ENCODE data around the gene BTBD1. TPM values are rescaled to one million over a fixed set of nuclear protein-coding genes. Genes with fewer than 3 reads are reported as not detected.

Gene BTBD1
- polyA plus RNA-seq, 1 of the 3 experiments (the other 2 are of a cell fraction): 34.4 TPM

DNA sequence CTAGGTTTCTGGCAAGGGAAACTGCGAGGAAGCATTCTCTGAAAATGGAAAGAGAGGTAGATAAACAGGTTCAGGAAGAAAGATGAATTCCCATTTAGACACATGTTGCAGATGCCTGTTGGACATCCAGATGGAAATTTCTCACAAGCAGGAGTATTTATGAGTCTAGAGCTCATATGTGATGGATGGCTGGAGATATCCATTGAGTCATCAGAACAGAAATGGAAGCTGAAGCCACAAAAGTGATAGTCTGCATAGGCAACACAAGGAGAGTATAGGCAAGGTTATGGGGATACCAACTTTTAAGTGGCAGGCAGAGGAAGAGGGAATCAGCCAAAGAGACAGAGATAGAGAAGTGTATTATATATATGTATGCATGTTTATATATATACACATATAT lies 87.3 kb downstream of the BTBD1 start:
- H3K4me1 ChIP-seq (ENCODE audit: control insufficient read depth in 1 of 2, insufficient read depth in 2 of 2, low read depth in 1 of 2, low read length in 1 of 2): no peaks in the 10 kb centered on the region; a peak in 1 of 4 replicates
- H3K9me3 ChIP-seq: no peaks in the 10 kb centered on the region
- no peaks in the 10 kb centered on the region for H3K79me2 ChIP-seq (ENCODE audit: insufficient read depth)
- no peak overlapping the region for H3K4me2 ChIP-seq
- no peak overlapping the region for H3K4me3 ChIP-seq (ENCODE audit: low read depth in 2 of 2, low read length in 1 of 2)
- no peak overlapping the region for H3K27ac ChIP-seq (ENCODE audit: low read depth in 2 of 2, low read length in 1 of 2)
- DNase-seq: no peak
- H3F3A ChIP-seq (replicated peaks; ENCODE audit: insufficient read depth): no peaks in the 10 kb centered on the region
- no peaks in the 10 kb centered on the region for H4K20me1 ChIP-seq (ENCODE audit: insufficient read depth)
- H3K36me3 ChIP-seq (replicated peaks in 1 of 2; ENCODE audit: control insufficient read depth in 1 of 2, insufficient read depth in 2 of 2, low read length in 1 of 2): no peaks in the 10 kb centered on the region
- POLR2A ChIA-PET: no interaction called here
- H3K9me2 ChIP-seq: no peaks in the 10 kb centered on the region
- TF ChIP-seq FOXJ3 (CRISPR knock-in tag; IDR thresholded peaks at IDR 0.05) (no peak), SIN3A (IDR thresholded peaks at IDR 0.05; ENCODE audit: borderline replicate concordance, low read depth, low read length) (no peak), USF2 (IDR thresholded peaks at IDR 0.05; ENCODE audit: borderline replicate concordance, low read depth, low read length) (no peak), TAF1 (IDR thresholded peaks at IDR 0.05; ENCODE audit: borderline replicate concordance, low read depth, low read length) (no peak), MXI1 (IDR thresholded peaks at IDR 0.05; ENCODE audit: low read depth, low read length) (no peak), FOXM1 (IDR thresholded peaks at IDR 0.05; ENCODE audit: low read depth) (no peak), USF1 (IDR thresholded peaks at IDR 0.05; ENCODE audit: borderline replicate concordance, low read depth) (no peak), CTCF (IDR thresholded peaks at IDR 0.05) (no peak)
- TF ChIP-seq, protein P1, sequence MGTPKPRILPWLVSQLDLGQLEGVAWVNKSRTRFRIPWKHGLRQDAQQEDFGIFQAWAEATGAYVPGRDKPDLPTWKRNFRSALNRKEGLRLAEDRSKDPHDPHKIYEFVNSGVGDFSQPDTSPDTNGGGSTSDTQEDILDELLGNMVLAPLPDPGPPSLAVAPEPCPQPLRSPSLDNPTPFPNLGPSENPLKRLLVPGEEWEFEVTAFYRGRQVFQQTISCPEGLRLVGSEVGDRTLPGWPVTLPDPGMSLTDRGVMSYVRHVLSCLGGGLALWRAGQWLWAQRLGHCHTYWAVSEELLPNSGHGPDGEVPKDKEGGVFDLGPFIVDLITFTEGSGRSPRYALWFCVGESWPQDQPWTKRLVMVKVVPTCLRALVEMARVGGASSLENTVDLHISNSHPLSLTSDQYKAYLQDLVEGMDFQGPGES (IDR thresholded peaks at IDR 0.05; ENCODE audit: low read depth, low read length): no peak
- no peak overlapping the region for H3K9ac ChIP-seq
- no peaks in the 10 kb centered on the region for H3K27me3 ChIP-seq (ENCODE audit: insufficient read depth)
- CTCF ChIA-PET: interaction anchor here (1.2 to 1.8 kb wide), 3 partner anchors 21 to 131 kb away, joined by 3 to 7 read pairs (median 4); no protein-coding TSS in a partner anchor
- no peak overlapping the region for H2AFZ ChIP-seq (ENCODE audit: low read depth)
- WGBS (ENCODE audit: low lambda C conversion rate): 96% methylated on average over 1 of the region's 1 CpG

- Histone ChIP-seq H3K9me3 (no peaks in the 10 kb centered on the region), H3F3A (replicated peaks; ENCODE audit: insufficient read depth) (no peaks in the 10 kb centered on the region), H3K4me2 (no peak overlapping the region), H3K9me2 (no peaks in the 10 kb centered on the region), H2AFZ (ENCODE audit: low read depth) (no peak overlapping the region), H4K20me1 (ENCODE audit: insufficient read depth) (no peaks in the 10 kb centered on the region), H3K27me3 (ENCODE audit: insufficient read depth) (no peaks in the 10 kb centered on the region), H3K36me3 (replicated peaks in 1 of 2; ENCODE audit: control insufficient read depth in 1 of 2, insufficient read depth in 2 of 2, low read length in 1 of 2) (no peaks in the 10 kb centered on the region), H3K27ac (ENCODE audit: low read depth in 2 of 2, low read length in 1 of 2) (no peak overlapping the region), H3K4me1 (ENCODE audit: control insufficient read depth in 1 of 2, insufficient read depth in 2 of 2, low read depth in 1 of 2, low read length in 1 of 2) (no peaks in the 10 kb centered on the region), H3K4me3 (ENCODE audit: low read depth in 2 of 2, low read length in 1 of 2) (no peak overlapping the region), H3K79me2 (ENCODE audit: insufficient read depth) (no peaks in the 10 kb centered on the region), H3K9ac (no peak overlapping the region)
- POLR2A ChIA-PET: no interaction called here
- no peak for DNase-seq
- WGBS (ENCODE audit: low lambda C conversion rate): 93% methylated on average over 5 of the region's 5 CpGs
- CTCF ChIA-PET: interaction anchor here (1.5 to 1.8 kb wide), 2 partner anchors 22 to 129 kb away, joined by 4 to 7 read pairs; no protein-coding TSS in a partner anchor
- TF ChIP-seq, protein P1 (IDR thresholded peaks at IDR 0.05; ENCODE audit: low read depth, low read length): no peak
- TF ChIP-seq SIN3A (IDR thresholded peaks at IDR 0.05; ENCODE audit: borderline replicate concordance, low read depth, low read length) (no peak), FOXM1 (IDR thresholded peaks at IDR 0.05; ENCODE audit: low read depth) (no peak), MXI1 (IDR thresholded peaks at IDR 0.05; ENCODE audit: low read depth, low read length) (no peak), EZH2phosphoT487 (IDR thresholded peaks at IDR 0.05; ENCODE audit: borderline replicate concordance, low read depth) (no peak), USF2 (IDR thresholded peaks at IDR 0.05; ENCODE audit: borderline replicate concordance, low read depth, low read length) (no peak), NFIC (IDR thresholded peaks at IDR 0.05; ENCODE audit: borderline replicate concordance) (no peak), REST (IDR thresholded peaks at IDR 0.05; ENCODE audit: low read depth, low read length) (no peak), FOSL2 (IDR thresholded peaks at IDR 0.05; ENCODE audit: borderline replicate concordance, low read depth) (no peak), EP300 (IDR thresholded peaks at IDR 0.05; ENCODE audit: borderline replicate concordance in 1 of 2, low read depth in 1 of 2, low read length in 1 of 2) (no peak)
These were observed 88.6 kb downstream of the BTBD1 start for GRCh38 chr15:82978438-82978837.
